A549 treated with CORT108297 at 1 μM for 4 hours (cell line): ENCODE results near the gene GPBP1L1. TPM values are rescaled to one million over a fixed set of nuclear protein-coding genes. Genes with fewer than 3 reads are reported as not detected.

Experiments used
- total RNA-seq: library from RNA; stranded (reverse); fragments of 200-300 nt; extraction: Qiagen RNA extraction; gene quantifications from 5 replicates; pipeline ENCODE4 v1.2.3, GENCODE V29; 2022

Gene GPBP1L1
- total RNA-seq, result 32.6 to 56.1 TPM (median 37.7 TPM) in 5 replicates

GRCh38 chr1:45686288-45687013 is at the start of gene GPBP1L1:
GPBP1L1 (minus strand) TSS chr1:45686533; CDS start chr1:45659087, 27,446 bp downstream.

GRCh38 chr1:45687754-45688740 is 1.7 kb upstream of the GPBP1L1 start, which contains the start of gene TMEM69:
TMEM69 (plus strand) TSS chr1:45688181; CDS start chr1:45691069, 2,888 bp downstream.

GRCh38 chr1:45623972-45624371 is 62.4 kb downstream of the GPBP1L1 start, which contains the start of gene CCDC17:
CCDC17 (minus strand) TSS chr1:45624054; CDS start chr1:45623909, 145 bp downstream.

GRCh38 chr1:45583666-45584350 is 102.5 kb downstream of the GPBP1L1 start, which contains the start of gene NASP:
NASP (plus strand) TSS chr1:45584041; CDS start chr1:45584147, 106 bp downstream.

Other genes starting within 250 kb of the GPBP1L1 start
- gene TESK2, start 195.4 kb downstream of the GPBP1L1 start, total RNA-seq, result 0.20 to 0.37 TPM (median 0.28 TPM) in 5 replicates
- gene CCDC163, start 186.5 kb downstream of the GPBP1L1 start, total RNA-seq, result 1.3 to 2.1 TPM (median 1.7 TPM) in 5 replicates
- gene MMACHC, start 186.2 kb downstream of the GPBP1L1 start, total RNA-seq, result 1.6 to 2.1 TPM (median 1.8 TPM) in 5 replicates
- 2,063 to 2,375 TPM (median 2,098 TPM) in 5 replicates for gene PRDX1, start 164.6 kb downstream of the GPBP1L1 start, total RNA-seq
- gene AKR1A1, start 135.7 kb downstream of the GPBP1L1 start, total RNA-seq, result 74.8 to 84.7 TPM (median 78.4 TPM) in 5 replicates
- 109 to 160 TPM (median 122 TPM) in 5 replicates for gene NASP, start 102.5 kb downstream of the GPBP1L1 start, total RNA-seq
- gene CCDC17, start 62.5 kb downstream of the GPBP1L1 start, total RNA-seq, result 0.24 to 0.51 TPM (median 0.35 TPM) in 5 replicates
- 16.8 to 21.0 TPM (median 20.8 TPM) in 5 replicates for gene TMEM69, start 1.6 kb upstream of the GPBP1L1 start, total RNA-seq
- gene IPP, start 64.1 kb upstream of the GPBP1L1 start, total RNA-seq, result 4.5 to 5.7 TPM (median 4.8 TPM) in 5 replicates
- 17.2 to 22.2 TPM (median 20.7 TPM) in 5 replicates for gene MAST2, start 117.1 kb upstream of the GPBP1L1 start, total RNA-seq